B cell (primary cell): ENCODE data around the gene ACSS1. TPM values are rescaled to one million over a fixed set of nuclear protein-coding genes. Genes with fewer than 3 reads are reported as not detected.

Experiments
- ATAC-seq: fragments of 200-7000 bp; cut with Tn5 transposase; one replicate; pipeline ENCODE4 v1.10.0; 2021; ENCODE audit warnings: low read depth, mild to moderate bottlenecking, moderate number of reproducible peaks, moderate library complexity
- CTCF ChIA-PET: fragments of 350-600 bp; sonication (Branson Sonifier 250); formaldehyde crosslinking; loops from one replicate; lab custom pipeline; 2021; ENCODE audit warnings: antibody characterized with exemption, inconsistent platforms; lab: Charles Lee
- POLR2A ChIA-PET: fragments of 350-600 bp; sonication (Branson Sonifier 250); formaldehyde crosslinking; loops from one replicate; lab custom pipeline; 2021; ENCODE audit warnings: antibody characterized with exemption; lab: Charles Lee
- DNase-seq: peaks from one replicate; pipeline ENCODE4 v3.0.0; 2013
- H2AFZ ChIP-seq: 2 replicates; pipeline ENCODE4 v1.6.1; 2012; ENCODE audit warnings: mild to moderate bottlenecking, low read depth, low read length; ENCODE audit not compliant: insufficient read depth, poor library complexity, severe bottlenecking
- H3K27ac ChIP-seq, 2 donors: 1 replicate in 1 of 2; 2 replicates in 1 of 2; pipeline ENCODE4 v1.5.1; 2012 to 2013; ENCODE audit warnings: low read length in 2 of 2, mild to moderate bottlenecking in 2 of 2, moderate library complexity in 1 of 2
- H3K27me3 ChIP-seq, 4 experiments: fragments of 200-600 bp in 1 of 4; sonication (generic) in 1 of 4; replicated peaks in 1 of 4; 1 replicate in 2 of 4; 2 replicates in 2 of 4; pipeline versions ENCODE4 v1.6.1 to v1.7.0; 2013 to 2016; ENCODE audit warnings: low read length in 3 of 4, mild to moderate bottlenecking in 2 of 4, mixed read lengths in 1 of 4, moderate library complexity in 1 of 4; ENCODE audit not compliant: insufficient read depth in 4 of 4, control insufficient read depth in 3 of 4; ENCODE audit errors: control extremely low read depth in 1 of 4
- H3K36me3 ChIP-seq, 2 experiments: replicated peaks in 1 of 2; 1 replicate in 1 of 2; 2 replicates in 1 of 2; pipeline versions ENCODE4 v1.6.1 to v1.7.1; 2013; ENCODE audit warnings: low read length in 1 of 2; ENCODE audit not compliant: insufficient read depth in 2 of 2, control insufficient read depth in 1 of 2; ENCODE audit errors: control extremely low read depth in 1 of 2, extremely low read depth in 1 of 2
- H3K4me1 ChIP-seq, 2 donors: fragments of 200-600 bp in 1 of 2; sonication (generic) in 1 of 2; 1 replicate in 1 of 2; 2 replicates in 1 of 2; pipeline versions ENCODE4 v1.5.1 to v1.6.1; 2013 to 2017; ENCODE audit warnings: low read length in 2 of 2; ENCODE audit not compliant: control insufficient read depth in 2 of 2, insufficient read depth in 2 of 2
- H3K4me2 ChIP-seq: replicated peaks from 2 replicates; pipeline ENCODE3; 2012; ENCODE audit warnings: mild to moderate bottlenecking, low read depth, low read length; ENCODE audit not compliant: poor library complexity, severe bottlenecking
- H3K4me3 ChIP-seq, 5 experiments: fragments of 200-600 bp in 1 of 5; sonication (generic) in 1 of 5; 1 replicate in 3 of 5; 2 replicates in 2 of 5; pipeline versions ENCODE4 v1.5.1 to v1.7.0; 2011 to 2016; ENCODE audit warnings: low read length in 4 of 5, mild to moderate bottlenecking in 4 of 5, low read depth in 2 of 5, control low read depth in 1 of 5, moderate library complexity in 1 of 5; ENCODE audit not compliant: insufficient read depth in 1 of 5; ENCODE audit errors: control extremely low read depth in 1 of 5, extremely low read depth in 1 of 5
- H3K79me2 ChIP-seq: fragments of 200-600 bp; sonication (generic); one replicate; pipeline ENCODE4 v1.6.0; 2016; ENCODE audit warnings: low read length; ENCODE audit not compliant: control insufficient read depth, insufficient read depth
- H3K9ac ChIP-seq: fragments of 200-600 bp; sonication (generic); 2 replicates; pipeline ENCODE4 v1.6.1; 2017; ENCODE audit warnings: mild to moderate bottlenecking, low read length, moderate library complexity
- H3K9me3 ChIP-seq, 3 donors: one replicate each; pipeline versions ENCODE4 v1.6.1 to v1.7.1; 2013; ENCODE audit warnings: low read length in 2 of 3; ENCODE audit not compliant: control insufficient read depth in 2 of 3, insufficient read depth in 1 of 3; ENCODE audit errors: control extremely low read depth in 1 of 3
- H4K20me1 ChIP-seq: 2 replicates; pipeline ENCODE4 v1.6.0; 2012; ENCODE audit warnings: mild to moderate bottlenecking, low read length; ENCODE audit not compliant: insufficient read depth, control insufficient read depth, poor library complexity, severe bottlenecking
- H3K27ac Mint-ChIP-seq: one replicate; pipeline ENCODE4 v1.8.0; 2021; ENCODE audit warnings: mixed read lengths
- H3K27me3 Mint-ChIP-seq: one replicate; pipeline ENCODE4 v1.8.0; 2021; ENCODE audit warnings: mixed read lengths
- H3K4me1 Mint-ChIP-seq: one replicate; pipeline ENCODE4 v1.8.0; 2021; ENCODE audit warnings: mixed read lengths
- H3K4me3 Mint-ChIP-seq: one replicate; pipeline ENCODE4 v1.8.0; 2021; ENCODE audit warnings: mixed read lengths
- H3K9me3 Mint-ChIP-seq: one replicate; pipeline ENCODE4 v1.8.0; 2022; ENCODE audit warnings: mixed read lengths; ENCODE audit not compliant: insufficient read depth
- CTCF ChIP-seq: fragments of 200-600 bp; IDR thresholded peaks from one replicate; pipeline ENCODE4 v1.8.0; 2022; ENCODE audit warnings: antibody characterized with exemption, mild to moderate bottlenecking
- EZH2 ChIP-seq: IDR thresholded peaks from 2 replicates; pipeline ENCODE4 v1.6.1; 2012; ENCODE audit warnings: borderline replicate concordance, low read depth, mild to moderate bottlenecking, moderate library complexity, low read length; ENCODE audit not compliant: insufficient read depth, poor library complexity, severe bottlenecking
- WGBS: methylation state at CpG from one replicate; pipeline ENCODE4 v1.1.5; 2013; ENCODE audit warnings: missing lambda C conversion rate; ENCODE audit not compliant: insufficient coverage; 5-methylcytosine and 5-hydroxymethylcytosine counted together
- intact Hi-C: fragments of 100-400 bp; cut with micrococcal nuclease; formaldehyde crosslinking; loops from one replicate; pipeline ENCODE4 v1.10.0; 2022
- polyA plus RNA-seq: library from polyadenylated mRNA; depleted of rRNA; stranded (reverse); fragments of >200 nt; gene quantifications from 2 replicates; pipeline ENCODE4 v1.2.3, GENCODE V29; 2012
- total RNA-seq, 2 donors: library from RNA; stranded (reverse); fragments of 120-200 nt in 1 of 2; gene quantifications; 1 replicate in 1 of 2; 2 replicates in 1 of 2; pipeline versions ENCODE4 v1.2.3 to v1.2.4, GENCODE V29; 2013 to 2022

The ACSS1 gene
- total and polyA plus RNA-seq, 2 donors (not counting 1 experiment from before 2014, with no cell fraction given), result 82.7 to 95.5 TPM

- Histone ChIP-seq H3K4me3 (no peak overlapping the region), H2AFZ (no peak overlapping the region), H3K9ac (no peak overlapping the region), H3K4me2 (no peak overlapping the region), H3K27me3 (no peaks in the 10 kb centered on the region), H3K9me3 (no peaks in the 10 kb centered on the region), H3K4me1 (peaks cover 57 to 62% of the 10 kb centered on the region in 2 donors), H4K20me1 (peaks cover 67% of the 10 kb centered on the region), H3K27ac (no peak overlapping the region), H3K79me2 (peaks cover 64% of the 10 kb centered on the region), H3K36me3 (peaks cover 0 to 32% of the 10 kb centered on the region in 2 experiments)
- ChIA-PET CTCF (no interaction called here), POLR2A (no interaction called here)
- Mint-ChIP-seq H3K27ac (no peak overlapping the region), H3K4me3 (no peak overlapping the region), H3K9me3 (no peaks in the 10 kb centered on the region), H3K4me1 (peaks cover 74% of the 10 kb centered on the region), H3K27me3 (no peaks in the 10 kb centered on the region)
- intact Hi-C loops, result no loop called here
- 96% methylated on average over 13 of the region's 13 CpGs for WGBS
- ATAC-seq (no peak), DNase-seq (no peak)
- TF ChIP-seq CTCF, result no peak
- no peak for TF ChIP-seq EZH2
Measured at GRCh38 chr20:25047766-25048165, 10.2 kb downstream of the ACSS1 start.

GRCh38 chr20:25046736-25047666 is 10.9 kb downstream of the ACSS1 start:
- TF ChIP-seq EZH2 (no peak), CTCF (no peak)
- H3K4me1 Mint-ChIP-seq, result peaks cover 74% of the 10 kb centered on the region
- Histone ChIP-seq H2AFZ (no peak overlapping the region), H3K4me2 (no peak overlapping the region), H3K9me3 (no peaks in the 10 kb centered on the region), H4K20me1 (peaks cover 59% of the 10 kb centered on the region), H3K27me3 (no peaks in the 10 kb centered on the region), H3K4me1 (peaks cover 57 to 62% of the 10 kb centered on the region in 2 donors), H3K79me2 (peaks cover 59% of the 10 kb centered on the region), H3K4me3 (no peak overlapping the region), H3K36me3 (peaks cover 0 to 32% of the 10 kb centered on the region in 2 experiments), H3K9ac (no peak overlapping the region), H3K27ac (no peak overlapping the region)
- H3K27ac Mint-ChIP-seq, result peak overlapping the region; percentile 73
- WGBS, result 81% methylated on average over 14 of the region's 21 CpGs
- H3K4me3 Mint-ChIP-seq, result no peak overlapping the region
- ATAC-seq (no peak), DNase-seq (no peak)
- intact Hi-C loops, result no loop called here
- no peaks in the 10 kb centered on the region for H3K27me3 Mint-ChIP-seq
- ChIA-PET POLR2A (no interaction called here), CTCF (no interaction called here)
- no peaks in the 10 kb centered on the region for H3K9me3 Mint-ChIP-seq
